ENCODE measurements around the gene TDP1. TPM values are rescaled to one million over a fixed set of nuclear protein-coding genes. Genes with fewer than 3 reads are reported as not detected.

Gene TDP1
- total and polyA plus RNA-seq, 12 donors, result 2.3 to 24.8 (median 9.6) TPM

- WGBS, 4 donors, result 90 to 95% (median 93%) methylated on average over 9 of the region's 9 CpGs
- no peaks in the 10 kb centered on the region for H3K36me3 ChIP-seq (replicated peaks in 1 of 2)
- no peak overlapping the region for H3K27ac ChIP-seq
- no peak for DNase-seq
- peaks cover 0 to 13% of the 10 kb centered on the region in 2 donors for H3K4me1 ChIP-seq (replicated peaks in 1 of 2)
- H3K9me3 ChIP-seq (replicated peaks in 1 of 3), result no peaks in the 10 kb centered on the region
- H3K27me3 ChIP-seq, result no peaks in the 10 kb centered on the region
- TF ChIP-seq, protein P1, sequence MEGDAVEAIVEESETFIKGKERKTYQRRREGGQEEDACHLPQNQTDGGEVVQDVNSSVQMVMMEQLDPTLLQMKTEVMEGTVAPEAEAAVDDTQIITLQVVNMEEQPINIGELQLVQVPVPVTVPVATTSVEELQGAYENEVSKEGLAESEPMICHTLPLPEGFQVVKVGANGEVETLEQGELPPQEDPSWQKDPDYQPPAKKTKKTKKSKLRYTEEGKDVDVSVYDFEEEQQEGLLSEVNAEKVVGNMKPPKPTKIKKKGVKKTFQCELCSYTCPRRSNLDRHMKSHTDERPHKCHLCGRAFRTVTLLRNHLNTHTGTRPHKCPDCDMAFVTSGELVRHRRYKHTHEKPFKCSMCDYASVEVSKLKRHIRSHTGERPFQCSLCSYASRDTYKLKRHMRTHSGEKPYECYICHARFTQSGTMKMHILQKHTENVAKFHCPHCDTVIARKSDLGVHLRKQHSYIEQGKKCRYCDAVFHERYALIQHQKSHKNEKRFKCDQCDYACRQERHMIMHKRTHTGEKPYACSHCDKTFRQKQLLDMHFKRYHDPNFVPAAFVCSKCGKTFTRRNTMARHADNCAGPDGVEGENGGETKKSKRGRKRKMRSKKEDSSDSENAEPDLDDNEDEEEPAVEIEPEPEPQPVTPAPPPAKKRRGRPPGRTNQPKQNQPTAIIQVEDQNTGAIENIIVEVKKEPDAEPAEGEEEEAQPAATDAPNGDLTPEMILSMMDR (IDR thresholded peaks at IDR 0.05), result no peak
- no peak for TF ChIP-seq POLR2A (IDR thresholded peaks at IDR 0.05)
- H3K4me3 ChIP-seq, result no peak overlapping the region
- intact Hi-C loops (cut with DNase I), result loop anchor here in 1 of 2 donors (5.0 kb wide), 1 partner anchor 492 kb away; the partner anchor contains the start of gene FOXN3
Observed at GRCh38 chr14:89908712-89909450, 46.8 kb upstream of the TDP1 start.

GRCh38 chr14:89909586-89909985 lies 46.1 kb upstream of the TDP1 start:
- 94 to 98% (median 97%) methylated on average over 9 of the region's 9 CpGs for WGBS, 4 donors
- Histone ChIP-seq H3K9me3 (replicated peaks in 1 of 3) (no peaks in the 10 kb centered on the region), H3K4me3 (no peak overlapping the region), H3K27me3 (no peaks in the 10 kb centered on the region), H3K36me3 (replicated peaks in 1 of 2) (no peaks in the 10 kb centered on the region), H3K4me1 (replicated peaks in 1 of 2) (peaks cover 0 to 13% of the 10 kb centered on the region in 2 donors), H3K27ac (no peak overlapping the region)
- no peak for TF ChIP-seq POLR2A (IDR thresholded peaks at IDR 0.05)
- TF ChIP-seq, protein P1 (IDR thresholded peaks at IDR 0.05), result no peak
- intact Hi-C loops (cut with DNase I), result loop anchor here in 1 of 2 donors (5.0 kb wide), 1 partner anchor 492 kb away; the partner anchor contains the start of gene FOXN3
- no peak for DNase-seq

- peaks cover 0 to 13% of the 10 kb centered on the region in 2 donors for H3K4me1 ChIP-seq (replicated peaks in 1 of 2)
- no peak overlapping the region for H3K27ac ChIP-seq
- intact Hi-C loops (cut with DNase I), result loop anchor here (10.0 kb wide), 2 partner anchors 486 to 886 kb away; no protein-coding TSS in a partner anchor
- H3K4me3 ChIP-seq, result no peak overlapping the region
- H3K9me3 ChIP-seq (replicated peaks in 1 of 3), result no peaks in the 10 kb centered on the region
- no peaks in the 10 kb centered on the region for H3K36me3 ChIP-seq (replicated peaks in 1 of 2)
- DNase-seq, result no peak
- no peaks in the 10 kb centered on the region for H3K27me3 ChIP-seq
- TF ChIP-seq, protein P1 (IDR thresholded peaks at IDR 0.05), result no peak
- TF ChIP-seq POLR2A (IDR thresholded peaks at IDR 0.05), result no peak
- WGBS, 4 donors, result 66 to 73% (median 69%) methylated on average over 5 of the region's 5 CpGs
Observed at GRCh38 chr14:89910691-89911009, 45.1 kb upstream of the TDP1 start.

DNA sequence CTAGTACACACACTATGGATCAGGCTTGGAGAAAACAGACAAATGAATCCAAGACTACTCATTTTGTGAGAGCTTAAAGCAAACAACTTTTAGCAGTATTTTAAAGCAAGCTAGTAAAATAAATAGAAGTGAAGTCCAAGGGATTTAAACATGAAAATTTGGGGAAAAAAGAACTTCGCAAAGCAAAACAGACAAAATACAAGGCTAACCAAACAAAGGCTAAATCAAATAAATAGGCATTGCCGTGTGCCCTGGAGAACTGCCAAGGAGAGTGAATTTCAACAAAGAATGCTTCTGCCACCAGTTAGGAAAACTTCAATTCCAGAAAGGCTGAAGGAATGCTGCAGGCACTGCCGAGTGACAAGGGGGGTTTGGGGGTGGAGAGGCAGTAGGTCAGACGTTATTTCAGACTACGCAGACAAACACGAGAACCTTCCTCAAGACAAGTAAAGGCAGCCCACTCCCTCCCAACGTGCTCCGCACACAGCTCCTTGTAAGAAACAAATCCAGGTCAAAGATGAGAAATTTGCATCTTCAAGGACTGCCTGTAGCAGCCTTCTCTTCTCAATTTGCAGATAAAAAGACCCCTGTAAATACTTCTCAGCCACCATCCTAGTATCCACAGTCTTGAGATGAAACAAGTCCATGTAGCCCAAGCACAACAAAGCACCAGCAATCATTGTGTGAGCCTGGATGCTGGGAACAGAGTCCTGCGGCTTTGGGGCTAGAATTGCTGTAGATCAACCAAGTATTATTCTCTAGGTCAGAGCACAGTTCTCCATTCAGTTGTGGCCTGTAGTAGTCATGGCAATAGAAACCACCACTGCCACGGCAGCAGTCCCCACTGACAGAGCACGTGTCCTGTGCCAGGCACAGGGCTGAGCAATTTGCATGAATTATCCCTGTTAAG lies 44.5 kb upstream of the TDP1 start:
- peak in 2 of 7 donors; percentile 18 to 61 for DNase-seq
- Histone ChIP-seq H3K27me3 (no peaks in the 10 kb centered on the region), H3K9me3 (replicated peaks in 1 of 3) (no peaks in the 10 kb centered on the region), H3K4me3 (no peak overlapping the region), H3K4me1 (replicated peaks in 1 of 2) (peaks cover 0 to 13% of the 10 kb centered on the region in 2 donors), H3K27ac (no peak overlapping the region), H3K36me3 (replicated peaks in 1 of 2) (no peaks in the 10 kb centered on the region)
- intact Hi-C loops (cut with DNase I), result loop anchor here (10.0 kb wide), 2 partner anchors 486 to 886 kb away; no protein-coding TSS in a partner anchor
- TF ChIP-seq, protein P1 (IDR thresholded peaks at IDR 0.05), result no peak
- TF ChIP-seq POLR2A (IDR thresholded peaks at IDR 0.05), result no peak
- 55 to 67% (median 58%) methylated on average over 11 of the region's 11 CpGs for WGBS, 4 donors
